ENCODE results near the gene ASAP2. TPM values are rescaled to one million over a fixed set of nuclear protein-coding genes. Genes with fewer than 3 reads are reported as not detected.
A peak's percentile ranks its signal among the peaks of the same experiment; 100 is the strongest.

Gene ASAP2
- polyA plus RNA-seq, 3 donors = 0.08 to 1.1 (median 0.20) TPM

GRCh38 chr2:9232166-9232479 is 25.5 kb downstream of the ASAP2 start:
- intact Hi-C loops (cut with micrococcal nuclease) = no loop called here
- Histone ChIP-seq H3K4me2 (replicated peaks; ENCODE audit: extremely low read depth, low read length, poor library complexity, severe bottlenecking) (no peak overlapping the region), H3K79me2 (ENCODE audit: insufficient read depth, low read length) (no peaks in the 10 kb centered on the region), H3K4me1 (ENCODE audit: control insufficient read depth in 1 of 2, insufficient read depth in 2 of 2, low read length in 2 of 2) (peaks cover 56% of the 10 kb centered on the region in 2 donors), H3K36me3 (replicated peaks in 1 of 2; ENCODE audit: control insufficient read depth in 1 of 2, insufficient read depth in 2 of 2, low read length in 2 of 2) (no peaks in the 10 kb centered on the region), H3K27ac (ENCODE audit: low read depth in 1 of 2, low read length in 2 of 2) (no peak overlapping the region), H3K4me3 (replicated peaks in 1 of 3; ENCODE audit: low read depth in 2 of 3, low read length in 3 of 3) (no peak overlapping the region), H3K9me3 (replicated peaks in 1 of 2; ENCODE audit: control insufficient read depth in 1 of 2, insufficient read depth in 1 of 2, low read length in 2 of 2) (no peaks in the 10 kb centered on the region), H2AFZ (ENCODE audit: insufficient read depth, low read depth, low read length, poor library complexity, severe bottlenecking) (no peak overlapping the region), H3K27me3 (ENCODE audit: control insufficient read depth in 2 of 2, insufficient read depth in 2 of 2, low read length in 2 of 2) (peaks cover 0 to 20% of the 10 kb centered on the region in 2 donors), H4K20me1 (ENCODE audit: insufficient read depth, low read length) (peaks cover 22% of the 10 kb centered on the region), H3K9ac (ENCODE audit: insufficient read depth, low read length, poor library complexity, severe bottlenecking) (no peak overlapping the region)
- peaks cover 3 to 13% of the 10 kb centered on the region in 2 donors for H3K36me3 Mint-ChIP-seq
- peak overlapping the region in 1 of 2 donors; percentile 83 for H3K4me3 Mint-ChIP-seq
- DNase-seq = no peak
- WGBS (ENCODE audit: insufficient coverage) = 100% methylated on average over 5 of the region's 7 CpGs
- peaks cover 0 to 6% (median 0%) of the 10 kb centered on the region in 7 donors for H3K9me3 Mint-ChIP-seq
- H3K27ac Mint-ChIP-seq = peak overlapping the region in 2 of 7 donors; percentile 54 to 72
- peaks cover 56% of the 10 kb centered on the region for H3K4me1 Mint-ChIP-seq
- H3K27me3 Mint-ChIP-seq (ENCODE audit: low read depth in 3 of 3) = peaks cover 26 to 32% (median 27%) of the 10 kb centered on the region in 3 donors
- TF ChIP-seq, protein P1, sequence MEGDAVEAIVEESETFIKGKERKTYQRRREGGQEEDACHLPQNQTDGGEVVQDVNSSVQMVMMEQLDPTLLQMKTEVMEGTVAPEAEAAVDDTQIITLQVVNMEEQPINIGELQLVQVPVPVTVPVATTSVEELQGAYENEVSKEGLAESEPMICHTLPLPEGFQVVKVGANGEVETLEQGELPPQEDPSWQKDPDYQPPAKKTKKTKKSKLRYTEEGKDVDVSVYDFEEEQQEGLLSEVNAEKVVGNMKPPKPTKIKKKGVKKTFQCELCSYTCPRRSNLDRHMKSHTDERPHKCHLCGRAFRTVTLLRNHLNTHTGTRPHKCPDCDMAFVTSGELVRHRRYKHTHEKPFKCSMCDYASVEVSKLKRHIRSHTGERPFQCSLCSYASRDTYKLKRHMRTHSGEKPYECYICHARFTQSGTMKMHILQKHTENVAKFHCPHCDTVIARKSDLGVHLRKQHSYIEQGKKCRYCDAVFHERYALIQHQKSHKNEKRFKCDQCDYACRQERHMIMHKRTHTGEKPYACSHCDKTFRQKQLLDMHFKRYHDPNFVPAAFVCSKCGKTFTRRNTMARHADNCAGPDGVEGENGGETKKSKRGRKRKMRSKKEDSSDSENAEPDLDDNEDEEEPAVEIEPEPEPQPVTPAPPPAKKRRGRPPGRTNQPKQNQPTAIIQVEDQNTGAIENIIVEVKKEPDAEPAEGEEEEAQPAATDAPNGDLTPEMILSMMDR (IDR thresholded peaks at IDR 0.05) = no peak

DNA sequence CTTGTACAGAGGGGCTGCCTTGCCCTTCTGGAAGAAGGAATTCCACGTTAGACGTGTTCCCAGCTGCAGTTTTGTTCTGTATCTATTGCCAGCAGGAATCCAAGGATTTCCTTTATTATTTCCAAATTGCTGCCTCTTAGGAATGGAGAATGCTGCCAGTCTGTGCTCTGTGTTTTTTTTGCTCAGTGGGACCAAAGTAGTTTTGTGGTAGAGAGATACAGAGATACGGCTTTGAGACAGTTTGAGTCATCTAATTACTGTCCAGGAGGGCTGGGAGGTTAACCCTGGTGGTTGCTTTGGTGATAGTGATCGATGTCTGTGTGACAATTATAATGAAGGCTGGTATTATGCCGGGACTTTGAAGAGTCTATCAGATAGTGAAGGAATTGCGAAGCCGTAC is 26.3 kb downstream of the ASAP2 start:
- Histone ChIP-seq H3K27ac (ENCODE audit: low read depth in 1 of 2, low read length in 2 of 2) (no peak overlapping the region), H3K4me2 (replicated peaks; ENCODE audit: extremely low read depth, low read length, poor library complexity, severe bottlenecking) (no peak overlapping the region), H3K79me2 (ENCODE audit: insufficient read depth, low read length) (no peaks in the 10 kb centered on the region), H3K9ac (ENCODE audit: insufficient read depth, low read length, poor library complexity, severe bottlenecking) (no peak overlapping the region), H4K20me1 (ENCODE audit: insufficient read depth, low read length) (peaks cover 22% of the 10 kb centered on the region), H3K4me3 (replicated peaks in 1 of 3; ENCODE audit: low read depth in 2 of 3, low read length in 3 of 3) (no peak overlapping the region), H3K27me3 (ENCODE audit: control insufficient read depth in 2 of 2, insufficient read depth in 2 of 2, low read length in 2 of 2) (peaks cover 0 to 20% of the 10 kb centered on the region in 2 donors), H3K36me3 (replicated peaks in 1 of 2; ENCODE audit: control insufficient read depth in 1 of 2, insufficient read depth in 2 of 2, low read length in 2 of 2) (no peaks in the 10 kb centered on the region), H3K4me1 (ENCODE audit: control insufficient read depth in 1 of 2, insufficient read depth in 2 of 2, low read length in 2 of 2) (peaks cover 53 to 57% of the 10 kb centered on the region in 2 donors), H2AFZ (ENCODE audit: insufficient read depth, low read depth, low read length, poor library complexity, severe bottlenecking) (no peak overlapping the region), H3K9me3 (replicated peaks in 1 of 2; ENCODE audit: control insufficient read depth in 1 of 2, insufficient read depth in 1 of 2, low read length in 2 of 2) (no peaks in the 10 kb centered on the region)
- intact Hi-C loops (cut with micrococcal nuclease) = no loop called here
- DNase-seq = no peak
- H3K27ac Mint-ChIP-seq = no peak overlapping the region
- peaks cover 56% of the 10 kb centered on the region for H3K4me1 Mint-ChIP-seq
- peak overlapping the region in 1 of 2 donors; percentile 83 for H3K4me3 Mint-ChIP-seq
- TF ChIP-seq, protein P1 (IDR thresholded peaks at IDR 0.05) = no peak
- peaks cover 0 to 6% (median 0%) of the 10 kb centered on the region in 7 donors for H3K9me3 Mint-ChIP-seq
- WGBS (ENCODE audit: insufficient coverage) = 97% methylated on average over 4 of the region's 7 CpGs
- peaks cover 3 to 13% of the 10 kb centered on the region in 2 donors for H3K36me3 Mint-ChIP-seq
- H3K27me3 Mint-ChIP-seq (ENCODE audit: low read depth in 3 of 3) = peaks cover 27 to 32% (median 28%) of the 10 kb centered on the region in 3 donors

Data from CD14-positive monocyte (primary cell).